Prostate gland (tissue), 2 donors: ENCODE measurements around the gene TSPAN3.

Experiments used
- CTCF ChIP-seq, 4 experiments: fragments of 200-600 bp in 2 of 4; fragments of 450-650 bp in 2 of 4; sonication (generic) in 2 of 4; IDR thresholded peaks; 1 replicate in 3 of 4; 2 replicates in 1 of 4; pipeline ENCODE4 v1.5.1; 2016 to 2019; ENCODE audit warnings: antibody characterized with exemption in 4 of 4, mild to moderate bottlenecking in 2 of 4, moderate library complexity in 2 of 4
- POLR2AphosphoS5 ChIP-seq: sonication (generic); formaldehyde crosslinking; IDR thresholded peaks from one replicate; pipeline ENCODE4 v1.6.1; 2017; ENCODE audit warnings: antibody characterized with exemption

GRCh38 chr15:77063249-77063648 lies 7.7 kb downstream of the TSPAN3 start:
- TF ChIP-seq CTCF (IDR thresholded peaks at IDR 0.05): no peak
- no peak for TF ChIP-seq POLR2AphosphoS5
